ENCODE data around the gene PCED1A. TPM values are rescaled to one million over a fixed set of nuclear protein-coding genes. Genes with fewer than 3 reads are reported as not detected.

The PCED1A gene
- total and polyA plus RNA-seq, 2 of the 13 experiments (the other 11 are each of a cell fraction or from before 2014, with no cell fraction given) = 40.1 to 84.2 TPM

GRCh38 chr20:2795451-2795850 lies 45.0 kb downstream of the PCED1A start:
- intact Hi-C loops (cut with micrococcal nuclease; ENCODE audit: unreplicated experiment) (no loop called here), in situ Hi-C loops (cut with HindIII; ENCODE audit: extremely low pct_ligation_motif_present, low pct_unique_long_range_greater_than_20kb) (no loop called here)
- ChIA-PET CTCF (ENCODE audit: low intra/inter-chr PET ratio, low total read pairs) (no interaction called here), POLR2A (no interaction called here)
- no peak for FAIRE-seq
- 39% methylated on average over 24 of the region's 24 CpGs for WGBS (ENCODE audit: low lambda C conversion rate)
- H3K36me3 ChIP-seq (replicated peaks in 1 of 2; ENCODE audit: control insufficient read depth in 1 of 2, insufficient read depth in 2 of 2, low read length in 2 of 2) = no peaks in the 10 kb centered on the region
- peaks cover 19 to 78% of the 10 kb centered on the region in 2 experiments for H3K27me3 ChIP-seq (ENCODE audit: control insufficient read depth in 1 of 2, insufficient read depth in 2 of 2, low read length in 2 of 2)
- no peak overlapping the region for H3K27ac ChIP-seq (ENCODE audit: extremely low read length, insufficient read depth, low read length)
- no TSS peak for BruUV-seq (replicated peaks)
- ATAC-seq = no peak
- no peak overlapping the region for H3K4me3 ChIP-seq (replicated peaks in 1 of 3; ENCODE audit: insufficient read depth in 1 of 3, low read depth in 2 of 3, low read length in 3 of 3)
- H4K20me1 ChIP-seq (ENCODE audit: insufficient read depth, low read length) = no peaks in the 10 kb centered on the region
- no peaks in the 10 kb centered on the region for H3K9me3 ChIP-seq (ENCODE audit: low read length)
- peak; percentile 45 for TF ChIP-seq MAFF (IDR thresholded peaks at IDR 0.05; ENCODE audit: low read depth, low read length)
- peak; percentile 53 to 70; a peak in 3 of 4 replicates for TF ChIP-seq MAFK (conservative IDR thresholded peaks at IDR 0.05 in 1 of 2, IDR thresholded peaks at IDR 0.05 in 1 of 2; ENCODE audit: low read length in 2 of 2)
- TF ChIP-seq KDM5B (CRISPR knock-in tag; IDR thresholded peaks at IDR 0.05; ENCODE audit: borderline replicate concordance) = 0 out of 2 replicates have a peak, but pooled peaks have one; percentile 31
- no peak for TF ChIP-seq POLR2A (IDR thresholded peaks at IDR 0.05; ENCODE audit: insufficient read depth in 1 of 2, low read depth in 2 of 2, low read length in 2 of 2)
- TF ChIP-seq MIER3 (CRISPR knock-in tag; IDR thresholded peaks at IDR 0.05; ENCODE audit: borderline replicate concordance) = no peak
- no peaks in the 10 kb centered on the region for H3K4me1 ChIP-seq (ENCODE audit: insufficient read depth, low read length)
- no peaks in the 10 kb centered on the region for H3K79me2 ChIP-seq (ENCODE audit: insufficient read depth, low read length)
- no peak overlapping the region for H3K4me2 ChIP-seq (ENCODE audit: low read depth, low read length)
- H2AFZ ChIP-seq (ENCODE audit: low read length) = no peak overlapping the region
- no peak for DNase-seq (ENCODE audit: low spot score)
- no peak overlapping the region for H3K9ac ChIP-seq (ENCODE audit: insufficient read depth, low read depth, low read length)

GRCh38 chr20:2794866-2795447 lies 45.5 kb downstream of the PCED1A start:
- no TSS peak for BruUV-seq (replicated peaks)
- H4K20me1 ChIP-seq (ENCODE audit: insufficient read depth, low read length) = no peaks in the 10 kb centered on the region
- CTCF ChIA-PET (ENCODE audit: low intra/inter-chr PET ratio, low total read pairs) = no interaction called here
- H3K4me3 ChIP-seq (replicated peaks in 1 of 3; ENCODE audit: insufficient read depth in 1 of 3, low read depth in 2 of 3, low read length in 3 of 3) = no peak overlapping the region
- POLR2A ChIA-PET = no interaction called here
- DNase-seq (ENCODE audit: low spot score) (no peak), ATAC-seq (no peak), FAIRE-seq (no peak)
- H3K79me2 ChIP-seq (ENCODE audit: insufficient read depth, low read length) = no peaks in the 10 kb centered on the region
- H3K27ac ChIP-seq (ENCODE audit: extremely low read length, insufficient read depth, low read length) = no peak overlapping the region
- intact Hi-C loops (cut with micrococcal nuclease; ENCODE audit: unreplicated experiment) (no loop called here), in situ Hi-C loops (cut with HindIII; ENCODE audit: extremely low pct_ligation_motif_present, low pct_unique_long_range_greater_than_20kb) (no loop called here)
- H3K4me2 ChIP-seq (ENCODE audit: low read depth, low read length) = no peak overlapping the region
- H3K9me3 ChIP-seq (ENCODE audit: low read length) = no peaks in the 10 kb centered on the region
- WGBS (ENCODE audit: low lambda C conversion rate) = 29% methylated on average over 9 of the region's 11 CpGs
- H3K36me3 ChIP-seq (replicated peaks in 1 of 2; ENCODE audit: control insufficient read depth in 1 of 2, insufficient read depth in 2 of 2, low read length in 2 of 2) = no peaks in the 10 kb centered on the region
- H3K4me1 ChIP-seq (ENCODE audit: insufficient read depth, low read length) = no peaks in the 10 kb centered on the region
- no peak for TF ChIP-seq ZBTB14 (CRISPR knock-in tag; IDR thresholded peaks at IDR 0.05)
- no peak for TF ChIP-seq ZFP82 (CRISPR knock-in tag; IDR thresholded peaks at IDR 0.05; ENCODE audit: borderline replicate concordance)
- no peak for TF ChIP-seq ZNF275 (CRISPR knock-in tag; IDR thresholded peaks at IDR 0.05; ENCODE audit: borderline replicate concordance)
- no peak overlapping the region for H2AFZ ChIP-seq (ENCODE audit: low read length)
- no peak overlapping the region for H3K9ac ChIP-seq (ENCODE audit: insufficient read depth, low read depth, low read length)
- H3K27me3 ChIP-seq (ENCODE audit: control insufficient read depth in 1 of 2, insufficient read depth in 2 of 2, low read length in 2 of 2) = peaks cover 19 to 74% of the 10 kb centered on the region in 2 experiments

Data from HepG2 (cell line).